GM12891 (cell line): ENCODE data around the gene PRKACG.

Source experiments
- DNase-seq: peaks from one replicate; pipeline ENCODE4 v3.0.0; 2011; ENCODE audit warnings: low spot score; ENCODE audit not compliant: insufficient read length
- FAIRE-seq: peaks from 2 replicates; lab custom pipeline; 2011; peaks lifted over from hg19 to GRCh38; lab: Jason Lieb, UNC
- PAX5 ChIP-seq: IDR thresholded peaks from 2 replicates; pipeline ENCODE4 v1.6.1; 2011; ENCODE audit warnings: low read length, moderate library complexity, mild to moderate bottlenecking; ENCODE audit not compliant: insufficient read depth, severe bottlenecking
- POLR2A ChIP-seq: IDR thresholded peaks from 2 replicates; pipeline ENCODE4 v1.6.1; 2011; ENCODE audit warnings: low read depth, low read length, control low read depth
- POLR2AphosphoS5 ChIP-seq: IDR thresholded peaks from 2 replicates; pipeline ENCODE4 v1.6.1; 2011; ENCODE audit warnings: low read depth, low read length, control low read depth
- POU2F2 ChIP-seq: IDR thresholded peaks from 2 replicates; pipeline ENCODE4 v1.6.1; 2011; ENCODE audit warnings: low read depth, mild to moderate bottlenecking, control low read depth, low read length, moderate library complexity
- SPI1 ChIP-seq: IDR thresholded peaks from 2 replicates; pipeline ENCODE4 v1.6.1; 2011; ENCODE audit warnings: low read depth, low read length, control low read depth
- TAF1 ChIP-seq: IDR thresholded peaks from 2 replicates; pipeline ENCODE4 v1.6.1; 2011; ENCODE audit warnings: low read depth, low read length, control low read depth

The PRKACG gene

DNA sequence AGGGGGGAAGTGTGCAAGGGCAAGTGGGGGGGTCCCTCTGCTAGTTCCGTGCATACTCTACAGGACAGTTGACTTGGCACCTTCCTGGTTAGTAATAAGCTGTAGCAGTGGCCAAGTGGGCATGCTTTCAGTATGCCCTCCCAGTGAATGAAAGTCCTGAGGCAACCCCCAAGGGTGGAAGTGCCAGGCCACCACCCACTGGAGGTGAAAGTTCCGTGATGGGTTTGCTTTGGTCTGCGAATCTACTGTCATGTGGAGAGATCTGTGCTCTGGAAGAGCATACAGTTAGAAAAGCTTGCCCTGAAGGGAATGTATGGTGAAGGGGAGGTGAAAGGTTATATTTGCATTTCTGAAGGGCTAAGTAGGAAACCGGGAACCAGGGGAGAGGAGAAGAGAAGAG lies 31.9 kb upstream of the PRKACG start:
- TF ChIP-seq TAF1 = no peak
- TF ChIP-seq POLR2A = no peak
- TF ChIP-seq PAX5 = no peak
- no peak for TF ChIP-seq SPI1
- TF ChIP-seq POLR2AphosphoS5 = no peak
- no peak for TF ChIP-seq POU2F2
- no peak for FAIRE-seq
- DNase-seq = no peak

DNA sequence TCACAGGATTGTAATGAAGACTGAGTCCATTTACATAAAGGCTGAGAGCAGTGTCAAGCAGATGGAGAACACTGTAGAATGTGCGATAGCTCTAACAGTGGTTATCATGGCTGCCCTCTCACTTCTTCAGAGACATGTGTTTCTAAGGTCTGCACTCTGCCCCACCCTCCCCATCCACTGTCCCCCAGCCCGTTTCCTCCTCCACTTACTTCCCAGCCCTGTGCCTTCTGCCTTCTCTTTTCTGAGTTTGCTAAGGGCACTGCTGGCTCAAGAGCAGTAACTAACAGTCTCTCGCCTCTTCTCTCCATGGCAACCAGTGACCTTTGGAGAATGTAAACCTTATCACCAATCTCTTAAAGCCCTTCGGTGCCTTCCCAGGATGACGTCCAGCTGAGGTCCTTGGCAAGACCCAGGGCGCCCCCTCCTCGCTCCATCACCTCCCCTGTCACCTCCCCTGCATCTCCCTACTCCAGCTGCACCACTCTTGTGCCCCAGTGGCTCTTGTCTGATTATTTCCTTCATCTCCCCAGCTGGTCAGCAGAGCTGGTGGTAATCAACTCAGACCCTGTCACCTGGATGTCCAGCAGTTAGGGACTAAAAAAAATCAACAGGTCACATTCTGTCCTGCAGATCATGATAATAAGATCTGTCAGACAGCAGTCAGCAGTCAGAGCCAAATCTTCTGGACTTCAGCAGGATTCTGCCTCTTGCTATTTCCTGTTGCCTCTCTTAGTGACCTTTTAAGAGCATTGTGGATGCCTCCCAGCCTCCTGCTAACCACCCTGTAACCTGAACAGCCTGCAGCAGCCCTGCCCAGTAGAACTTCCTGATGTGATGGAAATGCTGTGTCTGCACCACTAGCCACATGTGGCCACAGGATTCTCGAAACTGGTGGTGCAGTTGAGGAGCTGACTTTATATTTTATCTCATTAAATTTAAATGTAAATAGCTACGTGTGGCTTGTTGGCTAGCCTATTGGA lies 30.6 kb upstream of the PRKACG start:
- no peak for TF ChIP-seq SPI1
- TF ChIP-seq PAX5 = no peak
- TF ChIP-seq TAF1 = no peak
- TF ChIP-seq POLR2AphosphoS5 = no peak
- no peak for TF ChIP-seq POU2F2
- TF ChIP-seq POLR2A = no peak
- FAIRE-seq (peak; percentile 5), DNase-seq (no peak)

DNA sequence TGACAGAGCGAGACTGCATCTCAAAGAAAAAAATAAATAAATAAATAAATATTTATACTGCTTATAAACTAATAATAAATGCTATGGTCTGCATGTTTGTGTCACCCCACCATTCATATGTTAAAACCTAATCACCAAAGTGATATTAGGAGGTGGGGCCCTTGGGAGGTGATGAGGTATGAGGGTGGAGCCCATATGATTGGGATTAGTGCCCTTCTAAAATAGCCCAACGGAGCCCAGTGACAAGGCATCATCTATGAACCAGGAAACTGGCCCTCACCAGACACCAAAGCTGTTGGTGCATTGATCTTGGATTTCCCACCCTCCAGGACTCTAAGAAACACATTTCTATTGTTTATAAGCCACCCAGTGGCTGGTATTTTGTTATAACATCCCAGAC lies 26.7 kb upstream of the PRKACG start:
- FAIRE-seq (no peak), DNase-seq (no peak)
- TF ChIP-seq TAF1 = no peak
- TF ChIP-seq PAX5 = no peak
- no peak for TF ChIP-seq SPI1
- no peak for TF ChIP-seq POLR2AphosphoS5
- no peak for TF ChIP-seq POU2F2
- no peak for TF ChIP-seq POLR2A

DNA sequence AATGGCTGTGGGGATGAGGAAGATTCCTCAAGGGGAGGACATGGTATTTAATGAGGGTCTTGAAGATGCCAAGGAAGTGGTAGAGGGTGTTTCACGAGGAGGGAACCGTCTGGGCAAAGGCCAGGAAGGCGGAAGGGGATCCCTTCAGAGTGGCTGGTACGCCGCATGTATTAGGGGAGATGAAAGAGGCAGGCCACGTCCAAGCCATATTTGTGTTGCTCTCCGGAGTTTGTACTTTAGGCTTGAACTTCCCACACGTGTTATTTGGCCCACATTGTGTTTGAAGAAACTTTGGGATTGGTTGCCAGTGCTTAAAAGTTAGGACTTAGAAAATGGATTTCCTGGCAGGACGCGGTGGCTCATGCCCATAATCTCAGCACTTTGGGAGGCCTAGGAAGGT lies 22.9 kb upstream of the PRKACG start:
- TF ChIP-seq POU2F2 = no peak
- no peak for TF ChIP-seq PAX5
- no peak for TF ChIP-seq POLR2A
- no peak for TF ChIP-seq TAF1
- no peak for TF ChIP-seq POLR2AphosphoS5
- no peak for TF ChIP-seq SPI1
- FAIRE-seq (no peak), DNase-seq (no peak)

DNA sequence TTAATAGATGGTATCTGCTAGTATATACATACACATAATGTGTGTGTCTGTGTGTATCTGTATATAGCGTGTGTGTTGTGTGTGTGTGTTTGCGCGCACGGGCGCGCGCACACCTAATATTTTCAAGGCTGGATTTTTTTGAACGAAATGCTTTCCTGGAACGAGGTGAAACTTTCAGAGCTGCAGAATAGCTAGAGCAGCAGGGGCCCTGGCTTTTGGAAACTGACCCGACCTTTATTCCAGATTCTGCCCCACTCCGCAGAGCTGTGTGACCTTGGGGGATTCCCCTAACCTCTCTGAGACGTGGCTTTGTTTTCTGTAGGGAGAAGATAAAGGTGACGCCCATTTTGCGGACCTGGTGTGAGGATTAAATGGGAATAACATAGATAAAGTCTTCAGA lies 22.4 kb upstream of the PRKACG start:
- no peak for DNase-seq
- FAIRE-seq = peak; percentile 16
- TF ChIP-seq TAF1 (no peak), PAX5 (no peak), SPI1 (no peak), POLR2AphosphoS5 (no peak), POLR2A (no peak), POU2F2 (no peak)

DNA sequence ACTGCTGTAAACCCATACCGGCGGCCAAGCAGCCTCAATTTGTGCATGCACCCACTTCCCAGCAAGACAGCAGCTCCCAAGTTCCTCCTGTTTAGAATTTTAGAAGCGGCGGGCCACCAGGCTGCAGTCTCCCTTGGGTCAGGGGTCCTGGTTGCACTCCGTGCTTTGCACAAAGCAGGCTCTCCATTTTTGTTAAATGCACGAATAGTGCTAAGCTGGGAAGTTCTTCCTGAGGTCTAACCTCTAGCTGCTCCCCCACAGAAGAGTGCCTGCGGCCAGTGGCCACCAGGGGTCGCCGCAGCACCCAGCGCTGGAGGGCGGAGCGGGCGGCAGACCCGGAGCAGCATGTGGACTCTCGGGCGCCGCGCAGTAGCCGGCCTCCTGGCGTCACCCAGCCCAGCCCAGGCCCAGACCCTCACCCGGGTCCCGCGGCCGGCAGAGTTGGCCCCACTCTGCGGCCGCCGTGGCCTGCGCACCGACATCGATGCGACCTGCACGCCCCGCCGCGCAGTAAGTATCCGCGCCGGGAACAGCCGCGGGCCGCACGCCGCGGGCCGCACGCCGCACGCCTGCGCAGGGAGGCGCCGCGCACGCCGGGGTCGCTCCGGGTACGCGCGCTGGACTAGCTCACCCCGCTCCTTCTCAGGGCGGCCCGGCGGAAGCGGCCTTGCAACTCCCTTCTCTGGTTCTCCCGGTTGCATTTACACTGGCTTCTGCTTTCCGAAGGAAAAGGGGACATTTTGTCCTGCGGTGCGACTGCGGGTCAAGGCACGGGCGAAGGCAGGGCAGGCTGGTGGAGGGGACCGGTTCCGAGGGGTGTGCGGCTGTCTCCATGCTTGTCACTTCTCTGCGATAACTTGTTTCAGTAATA lies 21.8 kb upstream of the PRKACG start, which contains the start of gene FXN:
FXN (plus strand) TSS at position 315 of the 871 bp plus-strand sequence; CDS start at position 346, 31 bp downstream.
- TF ChIP-seq TAF1 (peak; percentile 42), SPI1 (no peak), PAX5 (no peak), POLR2A (peak; percentile 49; the same call in 1 of the 2 replicates), POU2F2 (no peak), POLR2AphosphoS5 (peak; percentile 75; the same call in 1 of the 2 replicates)
- DNase-seq (peak; percentile 84), FAIRE-seq (peak; percentile 95)

DNA sequence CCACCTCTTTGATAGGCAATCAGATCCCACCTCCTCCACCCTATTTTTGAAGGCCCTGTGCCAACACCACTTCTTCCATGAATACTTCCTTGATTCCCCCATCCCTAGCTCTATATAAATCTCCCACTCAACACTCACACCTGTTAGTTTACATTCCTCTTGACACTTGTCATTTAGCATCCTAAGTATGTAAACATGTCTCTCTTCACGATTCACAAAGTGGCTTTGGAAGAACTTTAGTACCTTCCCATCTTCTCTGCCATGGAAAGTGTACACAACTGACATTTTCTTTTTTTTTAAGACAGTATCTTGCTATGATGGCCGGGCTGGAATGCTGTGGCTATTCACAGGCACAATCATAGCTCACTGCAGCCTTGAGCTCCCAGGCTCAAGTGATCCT lies 20.2 kb upstream of the PRKACG start:
- FAIRE-seq = no peak

DNA sequence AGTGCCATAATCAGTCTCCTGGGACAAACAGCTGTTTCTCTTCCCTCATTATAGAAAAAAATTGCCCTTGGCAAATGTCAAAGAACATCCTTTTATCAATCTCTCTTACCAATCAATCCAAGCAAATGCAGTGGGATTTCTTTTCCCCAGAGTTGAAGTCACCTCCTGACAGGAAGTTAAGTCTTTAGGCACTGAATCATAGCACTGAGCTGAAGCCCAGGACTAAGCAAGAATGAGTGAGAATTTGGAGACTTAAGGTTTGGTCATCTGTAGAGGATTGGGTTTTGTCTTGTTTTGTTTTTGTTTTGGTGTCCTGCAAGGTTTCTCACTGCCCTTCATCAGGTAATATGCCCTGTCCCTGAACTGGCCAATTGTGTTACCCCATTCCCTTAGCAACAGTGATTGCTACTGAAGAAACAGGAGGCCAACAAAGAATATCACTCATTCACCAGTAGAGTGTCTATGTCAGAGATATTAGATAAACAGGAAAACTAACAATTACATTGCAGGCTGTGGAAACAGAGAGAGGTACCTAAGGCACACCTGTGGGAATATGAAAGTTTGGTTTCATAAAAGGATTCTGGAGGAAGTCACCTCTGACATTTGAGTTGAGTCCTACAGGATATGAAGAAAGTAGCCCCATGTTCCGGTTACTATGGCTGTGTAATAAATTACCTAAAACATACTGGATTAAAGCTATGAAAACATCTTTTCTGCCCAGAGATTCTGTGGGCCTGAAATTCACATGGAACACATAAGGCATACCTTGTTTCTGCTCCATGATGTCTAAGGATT lies 17.1 kb upstream of the PRKACG start:
- no peak for TF ChIP-seq POLR2A
- no peak for TF ChIP-seq POLR2AphosphoS5
- TF ChIP-seq POU2F2 = no peak
- no peak for TF ChIP-seq SPI1
- TF ChIP-seq TAF1 = no peak
- no peak for TF ChIP-seq PAX5
- DNase-seq (no peak), FAIRE-seq (no peak)

More for the DNA sequence above, 20.2 kb upstream of the PRKACG start:
- TF ChIP-seq POU2F2 (no peak), SPI1 (no peak), POLR2AphosphoS5 (no peak), POLR2A (no peak), PAX5 (no peak), TAF1 (no peak)
- DNase-seq = no peak

DNA sequence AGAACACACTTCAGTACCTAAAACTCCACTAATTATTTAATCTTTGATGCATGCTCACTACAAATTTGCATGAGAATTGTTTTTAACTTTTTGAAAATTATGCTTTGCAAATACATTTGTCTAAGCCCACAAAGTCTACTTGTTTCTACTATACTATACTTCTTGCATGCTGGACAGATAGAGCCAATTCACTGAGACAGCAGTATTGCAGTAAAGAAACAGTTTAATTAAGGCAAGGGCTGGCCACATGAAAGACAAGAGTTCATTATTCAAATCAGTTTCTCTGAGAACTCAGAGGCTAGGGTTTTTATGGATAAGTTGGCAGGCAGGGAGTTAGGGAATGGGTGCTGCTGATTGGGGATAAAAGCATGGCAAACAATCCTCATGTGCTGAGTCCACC lies 15.6 kb upstream of the PRKACG start:
- no peak for DNase-seq
- no peak for FAIRE-seq
- TF ChIP-seq POLR2AphosphoS5 (no peak), TAF1 (no peak), PAX5 (no peak), SPI1 (no peak), POLR2A (no peak), POU2F2 (no peak)
